Measurements from ENCODE around the gene SHCBP1L.

SHCBP1L gene

DNA sequence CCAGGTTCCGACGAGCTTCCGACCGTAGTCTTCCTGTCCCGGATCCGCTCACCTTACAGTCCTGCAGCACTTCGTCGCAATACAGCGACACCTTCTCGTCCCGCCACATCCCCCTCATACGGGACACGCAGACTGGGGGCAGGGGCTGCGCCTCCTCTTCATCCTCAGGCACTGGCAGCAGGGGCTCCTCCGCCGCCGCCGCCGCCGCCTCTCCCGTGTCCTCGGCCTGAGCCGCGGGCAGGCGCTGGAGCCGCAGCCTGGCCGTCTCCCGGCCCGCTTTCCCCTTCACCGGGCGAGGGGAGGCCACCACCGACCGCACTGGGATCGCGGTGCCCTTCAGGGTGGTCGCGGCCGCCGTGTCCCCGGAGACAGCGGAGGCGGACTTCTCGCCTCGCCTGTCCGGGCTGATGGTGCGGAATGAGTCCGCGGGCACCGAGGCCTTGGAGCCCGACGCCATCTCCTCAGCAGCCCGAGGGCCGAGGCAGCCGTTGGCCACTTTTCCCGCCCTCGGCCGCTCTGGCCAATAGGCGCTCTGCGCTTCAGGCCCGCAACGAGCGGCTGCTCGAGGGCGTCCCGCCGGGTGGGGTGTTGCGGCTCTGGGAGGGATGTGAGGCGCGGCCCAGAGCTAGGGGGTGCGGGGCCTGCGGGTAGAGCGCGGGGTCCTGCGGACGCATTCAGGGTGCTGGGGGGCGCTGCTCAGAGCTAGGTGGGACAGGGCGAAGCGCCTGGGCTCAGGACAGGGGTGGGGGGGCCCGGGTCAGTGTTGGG lies at the start of gene SHCBP1L:
Gene SHCBP1L (minus strand): TSS at position 490 of the 768 bp plus-strand sequence. CDS start 33 bp downstream, at position 457.
- DNase-seq (ENCODE audit: low read depth): no peak

DNA sequence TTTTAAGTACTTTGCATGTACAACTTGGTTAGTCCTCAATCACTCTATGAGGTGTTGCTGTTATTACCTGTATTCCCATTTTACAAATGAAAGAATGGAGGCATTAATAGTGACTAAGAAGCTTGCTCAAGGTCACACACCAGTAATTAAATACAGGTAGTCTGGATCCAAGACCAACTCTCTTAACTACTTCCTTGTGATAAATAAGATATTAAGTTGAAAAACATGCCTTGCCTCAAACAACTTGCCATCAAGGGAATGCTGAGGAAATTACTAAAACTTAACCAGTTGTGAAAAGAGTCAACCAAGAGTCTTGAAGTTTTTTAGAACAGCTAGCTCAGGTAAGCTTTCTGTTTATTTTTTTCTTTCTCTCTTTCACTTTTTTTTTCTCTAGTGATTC lies 49.3 kb upstream of the SHCBP1L start:
- no peak for DNase-seq (ENCODE audit: low read depth)

DNA sequence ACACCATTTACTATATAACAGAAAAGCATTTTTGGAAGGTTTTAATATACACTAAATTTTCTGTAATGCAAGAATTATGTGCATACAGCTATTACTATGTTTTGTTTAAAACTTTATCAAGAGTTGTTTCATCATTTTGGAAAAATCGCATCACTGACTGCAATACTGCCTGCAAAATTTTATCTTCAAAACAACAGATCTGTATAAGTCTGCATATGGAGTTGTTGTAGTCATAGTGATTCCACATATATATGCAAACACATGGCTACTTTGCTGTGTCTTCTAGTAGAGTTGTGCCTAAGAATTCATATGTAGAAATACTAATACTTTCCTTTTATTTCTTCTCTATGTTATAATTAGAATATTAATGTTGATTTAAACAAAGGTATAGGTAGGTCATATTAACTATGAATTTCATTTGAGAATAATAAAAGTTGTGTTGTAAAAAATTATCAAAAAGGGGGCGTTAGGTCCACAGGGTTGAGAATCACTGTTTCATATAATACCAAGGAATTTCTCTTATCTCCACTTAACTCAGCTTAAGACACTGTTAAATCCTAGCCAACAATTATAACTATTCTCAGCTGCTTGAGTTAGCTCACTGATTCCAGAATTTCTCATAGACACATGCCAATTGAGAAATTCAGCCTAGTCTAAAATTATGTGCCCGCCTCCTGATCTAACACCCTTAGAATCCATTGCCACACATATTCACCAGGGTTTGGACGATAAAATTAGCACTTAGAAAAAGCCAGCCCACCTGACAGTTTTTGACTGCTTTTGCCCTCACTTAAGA lies 47.4 kb upstream of the SHCBP1L start:
- DNase-seq (ENCODE audit: low read depth): no peak

DNA sequence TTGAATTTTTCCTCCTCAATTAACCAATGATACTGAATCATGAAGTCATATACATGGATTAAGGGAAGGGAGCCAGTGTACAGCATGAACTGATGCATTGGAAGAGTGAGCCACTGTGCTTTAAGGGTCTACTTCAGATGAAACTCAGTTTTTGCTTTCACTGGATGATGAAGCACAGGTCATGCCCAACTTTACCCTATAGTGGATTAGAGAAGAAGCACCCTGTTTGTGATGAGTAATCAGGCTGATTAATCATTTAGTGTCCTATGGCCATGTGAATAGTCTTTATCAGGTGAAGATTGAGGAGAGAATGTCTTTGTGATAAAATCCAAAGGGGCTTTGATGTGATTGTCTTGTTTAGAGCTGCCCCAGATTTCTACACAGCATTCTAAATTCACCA lies 45.5 kb upstream of the SHCBP1L start:
- DNase-seq (ENCODE audit: low read depth): no peak

DNA sequence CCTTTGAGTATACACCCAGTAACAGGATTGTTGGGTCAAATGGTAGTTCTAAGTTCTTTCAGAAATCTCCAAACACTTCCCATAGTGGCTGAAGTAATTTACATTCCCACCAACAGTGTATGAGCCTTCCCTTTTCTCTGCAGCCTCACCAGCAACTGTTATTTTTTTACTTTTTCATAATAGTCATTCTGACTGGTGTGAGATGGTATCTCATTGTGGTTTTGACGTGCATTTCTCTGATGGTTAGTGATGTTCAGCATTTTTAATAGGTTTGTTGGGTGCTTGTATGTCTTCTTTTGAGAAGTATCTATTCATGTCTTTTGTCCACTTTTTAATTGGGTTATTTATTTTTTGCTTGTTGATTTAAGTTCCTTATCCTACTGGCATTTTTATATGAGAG lies 43.9 kb upstream of the SHCBP1L start:
- DNase-seq (ENCODE audit: low read depth): no peak

DNA sequence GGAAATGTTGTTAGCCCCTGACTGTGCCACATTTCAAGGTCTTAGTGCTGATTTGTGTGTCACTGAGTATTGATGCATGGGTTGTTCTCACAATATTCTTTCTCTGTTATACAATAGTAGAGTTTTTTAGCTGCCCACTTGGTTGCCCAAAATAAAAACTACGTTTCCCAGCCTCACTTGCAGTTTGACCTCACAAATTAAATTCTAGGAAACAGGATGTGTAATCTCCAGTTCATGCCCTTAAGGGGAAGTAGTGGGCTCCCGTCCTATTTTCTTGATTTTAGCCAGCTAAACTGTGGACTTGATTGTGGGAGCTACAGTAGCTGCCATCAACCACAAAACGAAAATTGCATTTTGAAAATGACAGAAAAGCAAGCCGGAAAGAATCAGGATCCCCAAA lies 42.9 kb upstream of the SHCBP1L start:
- DNase-seq (ENCODE audit: low read depth): no peak

DNA sequence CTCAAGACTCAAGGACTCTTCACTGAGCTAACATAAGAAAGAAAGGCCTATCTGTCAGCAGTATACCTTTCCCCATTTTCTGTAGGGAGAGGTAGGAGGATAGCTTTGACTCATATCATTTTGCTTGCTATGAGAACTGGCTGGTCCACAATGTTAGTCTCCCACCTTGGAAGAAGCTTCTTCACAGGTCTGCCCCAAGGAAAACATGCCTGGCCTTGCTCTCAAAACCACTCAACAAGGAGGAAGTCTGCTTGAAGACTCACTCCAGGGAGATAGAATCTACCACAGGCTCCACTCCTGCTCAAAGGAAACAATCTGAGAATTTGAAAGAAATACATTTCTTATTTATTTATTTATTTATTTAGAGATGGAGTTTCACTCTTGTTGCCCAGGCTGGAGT lies 40.8 kb upstream of the SHCBP1L start:
- no peak for DNase-seq (ENCODE audit: low read depth)

DNA sequence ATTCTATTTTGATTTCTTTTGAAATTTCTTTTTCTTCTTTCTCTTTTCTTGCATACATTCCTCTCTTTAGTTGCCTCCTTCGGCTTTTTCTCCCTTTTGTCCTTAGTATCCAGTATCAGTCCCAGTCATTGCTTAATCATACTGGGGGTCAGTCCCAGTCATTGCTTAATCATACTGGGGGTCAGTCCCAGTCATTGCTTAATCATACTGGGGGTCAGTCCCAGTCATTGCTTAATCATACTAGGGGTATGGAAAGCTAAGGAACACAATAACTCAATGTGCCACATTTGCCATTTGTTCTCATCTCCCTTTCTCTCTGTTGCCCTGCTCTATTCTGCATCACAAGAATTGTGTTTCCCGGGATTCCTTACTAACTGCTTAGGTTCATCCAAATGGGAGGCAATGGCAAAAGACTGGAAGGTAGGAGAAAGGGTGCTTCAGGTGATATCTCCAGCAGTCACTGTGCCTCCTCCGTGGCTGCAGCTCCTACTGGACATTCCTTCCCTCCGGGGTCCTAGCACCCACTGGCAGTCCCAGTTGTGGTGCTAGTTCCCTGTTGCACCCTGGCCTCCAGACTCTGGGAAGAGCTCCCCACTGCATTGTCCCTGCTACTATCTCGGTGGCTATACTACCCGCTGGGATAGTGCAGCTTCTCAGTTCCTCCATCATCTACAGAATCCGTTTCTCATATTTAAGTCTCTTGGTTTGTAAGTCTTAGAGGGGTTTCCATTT lies 37.6 kb upstream of the SHCBP1L start:
- no peak for DNase-seq (ENCODE audit: low read depth)

DNA sequence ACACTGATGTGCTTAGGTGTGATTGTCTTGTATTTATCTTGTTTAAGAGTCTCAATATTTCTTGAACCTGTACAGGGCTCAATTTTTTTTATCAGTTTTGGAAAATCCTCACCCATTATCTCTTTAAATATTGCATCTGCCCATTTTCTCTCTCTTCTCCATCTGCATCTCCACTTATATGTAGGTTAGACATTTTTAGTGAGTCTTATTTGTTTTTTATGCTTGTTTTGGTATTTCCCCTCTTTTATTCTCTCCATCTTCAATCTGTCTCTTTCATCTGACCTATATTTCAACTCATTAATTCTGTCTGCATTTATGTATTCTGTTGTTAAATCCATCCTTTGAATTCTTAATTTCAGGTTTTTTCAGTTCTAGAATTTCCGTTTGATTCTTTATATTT lies 32.9 kb upstream of the SHCBP1L start:
- no peak for DNase-seq (ENCODE audit: low read depth)

DNA sequence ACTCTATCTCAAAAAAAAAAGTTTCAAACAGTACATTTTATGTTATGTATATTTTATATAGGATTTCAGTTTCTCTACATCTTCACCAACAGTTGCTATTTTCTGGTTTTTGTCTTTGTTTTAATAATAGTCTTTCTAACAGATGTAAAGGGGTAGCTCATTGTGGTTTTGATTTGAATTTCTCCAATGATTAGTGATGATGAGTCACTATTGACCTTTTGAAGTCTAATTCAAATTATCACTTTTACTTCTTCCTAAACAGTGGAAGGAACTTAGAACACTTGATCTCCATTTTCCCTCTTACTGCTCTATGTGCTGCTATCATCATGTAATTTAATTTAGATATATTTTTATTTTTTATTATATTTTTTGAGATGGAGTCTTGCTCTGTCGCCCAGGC lies 31.7 kb upstream of the SHCBP1L start:
- DNase-seq (ENCODE audit: low read depth): no peak

DNA sequence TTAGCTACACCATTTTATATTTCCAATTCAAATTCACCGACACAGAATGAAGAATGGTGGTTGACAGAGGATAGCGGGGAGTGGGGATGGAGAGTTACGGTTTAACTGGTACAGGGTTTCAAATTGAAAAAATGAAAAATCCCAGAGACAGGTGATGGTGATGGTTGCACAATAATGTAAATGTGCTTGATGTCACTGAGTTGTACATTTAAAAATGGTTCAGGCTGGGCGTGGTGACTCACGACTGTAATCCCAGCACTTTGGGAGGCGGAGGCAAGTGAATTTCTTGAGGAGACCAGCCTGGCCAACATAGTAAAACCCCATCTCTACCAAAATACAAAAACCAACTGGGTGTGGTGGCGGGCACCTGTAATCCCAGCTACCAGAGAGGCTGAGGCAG lies 31.2 kb upstream of the SHCBP1L start:
- no peak for DNase-seq (ENCODE audit: low read depth)

DNA sequence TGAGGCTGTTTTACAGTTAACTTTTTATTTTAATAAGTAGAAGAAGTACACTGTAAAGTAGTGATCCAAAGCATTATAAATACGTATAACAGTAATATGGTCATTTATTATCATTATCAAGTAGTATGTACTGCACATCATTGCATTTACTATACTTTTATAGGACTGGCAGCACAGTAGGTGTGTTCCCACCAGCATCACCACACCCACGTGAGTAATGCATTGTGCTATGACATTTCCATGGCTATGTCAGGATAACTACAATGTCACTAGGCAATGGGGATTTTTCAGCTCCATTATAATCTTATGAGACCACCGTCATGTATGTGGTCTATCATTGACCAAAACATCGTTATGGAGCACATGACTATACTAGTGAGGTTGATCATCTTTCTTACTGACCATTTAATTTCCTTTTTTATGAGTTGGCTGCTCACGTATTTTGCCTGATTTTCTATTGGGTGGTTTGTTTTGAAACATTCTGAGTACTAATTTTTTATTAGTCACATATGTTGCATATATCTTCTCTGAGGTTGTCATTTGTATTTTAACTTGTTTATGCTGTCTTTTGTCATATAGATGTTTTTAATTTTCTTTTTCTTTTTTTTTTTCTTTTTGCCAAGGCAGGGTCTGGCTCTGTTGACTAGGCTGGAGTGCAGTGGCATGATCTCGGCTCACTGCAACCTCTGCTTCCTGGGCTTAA lies 25.3 kb upstream of the SHCBP1L start:
- no peak for DNase-seq (ENCODE audit: low read depth)

DNA sequence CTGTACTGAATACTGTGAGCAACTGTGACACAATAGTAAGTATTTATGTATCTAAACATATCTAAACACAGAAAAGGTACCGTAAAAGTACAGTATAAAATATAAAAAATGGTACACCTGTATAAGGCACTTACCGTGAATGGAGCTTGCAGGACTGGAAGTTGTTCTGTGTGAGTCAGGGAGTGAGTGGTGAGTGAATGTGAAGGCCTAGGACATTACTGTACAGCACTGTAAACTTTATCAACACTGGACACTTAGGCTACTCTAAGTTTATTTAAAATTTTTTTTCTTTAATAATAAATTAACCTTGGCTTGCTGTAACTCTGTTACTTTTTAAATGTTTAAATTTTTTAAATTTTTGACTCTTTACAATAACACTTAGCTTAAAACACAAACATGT lies 24.5 kb upstream of the SHCBP1L start:
- DNase-seq (ENCODE audit: low read depth): no peak

DNA sequence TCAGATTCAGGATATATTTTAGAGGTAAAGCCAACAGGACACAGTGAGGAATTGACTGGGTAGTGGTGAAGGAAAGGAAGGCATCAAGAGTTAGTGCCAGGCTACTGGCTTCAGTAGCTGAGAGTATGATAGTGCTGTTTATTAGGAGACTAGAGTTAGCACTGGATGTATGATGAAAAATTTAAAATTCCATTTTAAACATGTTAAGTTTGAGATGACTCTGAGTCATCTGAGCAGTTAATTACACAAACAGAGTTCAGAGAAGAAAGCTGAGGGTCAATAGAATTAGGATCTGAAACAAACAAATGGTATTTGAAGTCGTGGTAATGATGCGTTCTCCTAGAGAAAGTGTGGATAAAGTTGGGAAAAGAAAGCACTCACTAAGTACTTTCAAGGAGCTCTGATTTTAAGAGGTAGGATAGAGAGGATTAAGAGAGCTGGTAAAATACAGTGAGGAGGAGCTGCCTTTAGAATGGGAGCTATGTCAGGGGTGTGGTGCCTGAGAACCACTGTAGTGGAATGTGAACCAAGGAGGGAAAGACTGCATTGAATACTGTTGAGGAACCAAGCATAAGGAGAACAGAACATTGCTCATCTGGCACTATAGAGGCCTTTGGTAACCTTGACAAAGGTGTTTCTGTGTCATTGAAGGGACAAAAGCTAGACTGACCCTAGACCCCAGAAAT lies 21.7 kb upstream of the SHCBP1L start:
- no peak for DNase-seq (ENCODE audit: low read depth)

DNA sequence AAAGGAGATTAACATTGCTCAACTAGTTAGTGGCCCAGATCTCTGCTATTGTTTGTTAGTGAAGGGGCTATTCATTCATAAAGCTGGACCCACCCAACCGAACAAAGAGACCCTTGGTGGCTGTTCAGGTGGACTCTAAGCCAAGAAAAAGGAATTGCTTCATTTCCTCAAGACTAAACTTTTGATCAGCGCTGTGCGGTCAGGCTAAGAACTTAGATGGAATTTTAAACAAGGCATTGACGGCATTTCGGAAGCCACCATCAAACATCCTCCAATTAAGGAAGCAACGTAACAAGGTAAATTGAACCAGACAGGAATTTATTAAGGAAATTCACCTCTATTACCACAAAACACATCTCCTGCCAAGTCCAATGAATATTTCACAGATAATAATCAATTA lies 19.9 kb upstream of the SHCBP1L start:
- no peak for DNase-seq (ENCODE audit: low read depth)

DNA sequence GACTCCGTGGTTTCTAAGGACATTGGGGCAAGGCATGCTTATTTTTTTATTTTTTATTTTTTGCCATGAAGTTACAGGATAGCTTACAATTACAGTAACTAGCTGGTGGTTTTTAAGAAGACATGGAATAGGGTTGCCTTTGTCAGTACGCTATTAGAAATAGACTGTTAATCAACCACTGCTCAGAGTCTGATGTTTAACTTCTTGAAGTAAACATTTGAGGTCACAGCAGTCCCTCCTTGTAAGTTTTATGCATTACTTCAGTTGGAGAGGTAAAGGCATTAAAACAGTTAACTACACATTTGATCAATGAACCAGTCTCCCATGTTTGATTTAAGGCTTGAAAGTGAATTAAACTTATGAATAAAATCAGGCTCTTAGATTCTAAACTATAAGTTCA lies 19.3 kb upstream of the SHCBP1L start:
- DNase-seq (ENCODE audit: low read depth): no peak

DNA sequence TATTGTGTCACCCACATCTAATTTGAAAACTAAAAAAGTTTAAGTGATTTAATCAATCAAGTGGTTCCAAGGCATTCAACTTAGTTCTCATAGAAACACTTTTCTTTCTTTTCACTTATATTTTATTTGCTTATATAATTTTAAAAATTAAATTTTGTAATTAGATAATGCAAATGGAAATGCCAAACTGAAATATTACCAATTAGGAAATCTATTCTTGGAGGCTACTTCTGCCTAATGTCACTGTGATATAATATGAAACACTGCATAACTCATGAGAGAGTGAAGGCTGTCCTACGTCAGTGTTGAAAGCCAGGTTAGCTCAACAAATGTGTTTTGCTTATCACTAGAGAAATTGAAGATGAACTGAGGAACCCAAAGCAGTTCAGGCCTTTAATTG lies 18.3 kb upstream of the SHCBP1L start:
- no peak for DNase-seq (ENCODE audit: low read depth)

DNA sequence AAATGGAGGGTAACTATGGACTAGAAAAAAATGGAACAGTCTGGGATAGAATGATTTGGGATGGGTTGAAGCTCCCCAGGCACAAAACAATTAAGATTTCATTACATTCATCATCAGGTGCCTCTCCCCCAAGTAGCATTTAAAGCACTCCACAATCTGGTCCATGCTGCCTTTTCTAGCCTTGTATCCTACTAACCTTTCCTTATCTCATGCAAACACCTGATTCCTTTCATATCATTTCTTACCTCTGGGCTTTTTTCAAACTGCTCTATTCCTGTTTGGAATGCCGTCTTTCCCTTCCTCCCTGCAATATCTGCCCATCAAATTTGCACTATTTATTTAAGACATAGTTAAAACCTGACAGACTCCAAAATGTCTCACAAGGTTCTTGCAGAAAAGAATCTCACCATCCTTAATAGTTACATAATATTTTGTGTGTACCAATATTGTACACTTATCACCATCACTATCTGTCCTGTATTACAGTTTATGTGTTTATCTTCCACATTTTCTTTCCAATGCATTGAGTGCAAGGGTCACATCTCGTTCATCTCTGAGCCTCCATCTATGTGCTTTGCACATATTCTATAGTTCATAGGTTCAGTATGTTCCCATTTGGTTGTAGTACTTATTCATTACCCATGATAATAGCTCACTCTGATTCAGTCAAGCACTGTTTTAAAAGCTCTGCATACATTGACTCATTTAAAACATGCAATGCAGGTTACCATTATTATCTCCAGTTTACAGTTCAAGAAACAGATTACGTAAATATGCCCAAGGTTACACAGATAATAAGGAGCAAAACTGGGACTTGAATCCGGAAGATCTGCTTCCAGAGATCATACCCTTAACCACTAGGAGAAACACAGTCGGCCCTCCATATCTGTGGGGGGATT lies 16.1 kb upstream of the SHCBP1L start:
- DNase-seq (ENCODE audit: low read depth): no peak

DNA sequence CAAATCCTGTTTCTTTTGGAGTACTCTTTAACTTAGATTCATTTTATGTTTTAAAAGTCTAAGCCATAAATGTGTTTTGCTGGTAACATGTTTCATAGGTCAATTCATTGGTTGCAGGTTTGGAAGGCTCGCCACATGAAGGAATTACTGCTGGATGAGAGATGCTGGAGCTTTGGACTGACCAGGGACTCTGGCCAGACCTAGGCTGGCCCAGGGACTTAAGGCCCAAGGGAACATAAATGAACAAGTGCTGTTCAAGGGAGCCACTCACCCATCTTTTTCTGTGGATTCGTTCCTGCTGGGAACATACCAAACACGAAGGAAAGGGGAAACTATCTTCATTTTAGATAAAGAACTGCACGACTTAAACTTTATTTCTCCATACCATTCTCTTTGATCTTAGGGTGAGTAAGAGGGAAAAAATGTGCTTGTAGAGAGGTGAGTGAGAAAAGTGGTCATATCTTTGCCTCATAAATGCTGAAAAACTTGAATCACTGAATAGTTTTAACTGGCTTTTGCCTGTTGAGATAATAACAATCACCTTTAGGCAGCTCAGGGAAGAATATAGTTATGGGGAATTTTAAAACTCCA lies 15.3 kb upstream of the SHCBP1L start:
- no peak for DNase-seq (ENCODE audit: low read depth)

DNA sequence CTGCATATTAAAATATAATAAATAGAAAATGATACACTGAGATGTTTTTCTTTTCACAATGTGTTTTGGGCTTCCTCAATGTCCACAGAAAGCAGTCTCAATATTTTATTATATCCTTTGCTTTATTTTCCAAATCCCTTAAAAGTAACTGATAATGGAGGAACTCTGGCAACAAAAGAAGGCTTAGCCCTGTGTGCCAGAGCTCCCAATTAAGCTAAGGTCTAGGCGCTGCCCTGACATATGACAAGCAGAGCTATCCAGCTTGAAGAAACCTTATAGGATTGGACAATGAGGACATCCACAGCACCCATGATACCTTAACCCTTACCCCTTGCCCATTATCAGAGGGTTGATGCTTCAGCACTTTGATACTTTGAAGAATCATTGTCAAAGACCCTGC lies 12.9 kb upstream of the SHCBP1L start:
- DNase-seq (ENCODE audit: low read depth): no peak

All from stimulated activated CD8-positive, alpha-beta memory T cell treated with anti-CD3 and anti-CD28 coated beads, Interleukin-4, amount 100 ng/mL, for 24 hours (primary cell).